Measurements from ENCODE around the gene DGKZ. TPM values are rescaled to one million over a fixed set of nuclear protein-coding genes. Genes with fewer than 3 reads are reported as not detected.
A peak's percentile ranks its signal among the peaks of the same experiment; 100 is the strongest.

The DGKZ gene
- total and polyA plus RNA-seq, 8 donors: 24.0 to 405 (median 61.7) TPM

DNA sequence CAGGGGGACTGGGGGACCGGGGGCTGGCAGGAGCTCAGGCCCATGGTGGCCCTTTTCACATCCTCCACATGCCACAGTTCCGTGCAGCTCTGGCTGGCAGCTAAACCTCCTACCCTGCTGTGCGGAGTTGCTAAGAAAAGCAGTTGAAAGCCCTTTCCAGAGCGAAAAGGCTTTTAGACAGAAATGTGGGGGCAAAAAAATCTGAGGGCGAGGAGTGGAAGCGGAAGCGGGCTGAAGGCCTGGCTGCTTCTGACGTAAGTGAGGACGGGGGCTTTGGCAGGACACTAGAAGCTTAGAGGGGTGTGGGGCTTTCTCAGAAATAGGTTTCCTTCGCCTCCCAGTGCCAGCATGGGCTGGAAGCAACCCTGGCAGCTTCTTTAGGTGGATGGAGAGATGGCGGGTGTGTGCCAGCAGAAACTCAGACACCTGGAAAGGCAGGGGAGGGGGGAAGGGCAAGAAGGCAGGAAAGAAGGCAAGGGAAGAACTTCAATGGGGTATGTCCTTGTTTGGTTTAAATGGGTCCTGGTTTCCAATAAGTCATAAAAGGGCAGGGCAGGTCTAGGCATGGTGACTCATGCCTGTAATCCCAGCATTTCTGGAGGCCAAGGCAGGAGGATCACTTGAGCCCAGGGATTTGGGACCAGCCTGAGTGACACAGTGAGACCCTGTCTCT lies 11.2 kb upstream of the DGKZ start:
- intact Hi-C loops (cut with DNase I; ENCODE audit: low total_unique reads): no loop called here
- no peak for TF ChIP-seq EP300 (IDR thresholded peaks at IDR 0.05)
- TF ChIP-seq, protein P1, sequence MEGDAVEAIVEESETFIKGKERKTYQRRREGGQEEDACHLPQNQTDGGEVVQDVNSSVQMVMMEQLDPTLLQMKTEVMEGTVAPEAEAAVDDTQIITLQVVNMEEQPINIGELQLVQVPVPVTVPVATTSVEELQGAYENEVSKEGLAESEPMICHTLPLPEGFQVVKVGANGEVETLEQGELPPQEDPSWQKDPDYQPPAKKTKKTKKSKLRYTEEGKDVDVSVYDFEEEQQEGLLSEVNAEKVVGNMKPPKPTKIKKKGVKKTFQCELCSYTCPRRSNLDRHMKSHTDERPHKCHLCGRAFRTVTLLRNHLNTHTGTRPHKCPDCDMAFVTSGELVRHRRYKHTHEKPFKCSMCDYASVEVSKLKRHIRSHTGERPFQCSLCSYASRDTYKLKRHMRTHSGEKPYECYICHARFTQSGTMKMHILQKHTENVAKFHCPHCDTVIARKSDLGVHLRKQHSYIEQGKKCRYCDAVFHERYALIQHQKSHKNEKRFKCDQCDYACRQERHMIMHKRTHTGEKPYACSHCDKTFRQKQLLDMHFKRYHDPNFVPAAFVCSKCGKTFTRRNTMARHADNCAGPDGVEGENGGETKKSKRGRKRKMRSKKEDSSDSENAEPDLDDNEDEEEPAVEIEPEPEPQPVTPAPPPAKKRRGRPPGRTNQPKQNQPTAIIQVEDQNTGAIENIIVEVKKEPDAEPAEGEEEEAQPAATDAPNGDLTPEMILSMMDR (IDR thresholded peaks at IDR 0.05): no peak
- TF ChIP-seq POLR2AphosphoS5 (IDR thresholded peaks at IDR 0.05): no peak
- TF ChIP-seq POLR2A (IDR thresholded peaks at IDR 0.05): no peak
- H3K4me3 ChIP-seq: no peak overlapping the region
- DNase-seq: no peak
- H3K27ac ChIP-seq: no peak overlapping the region
- 84 to 95% (median 94%) methylated on average over 11 of the region's 11 CpGs for WGBS, 5 donors
- peaks cover 26 to 52% (median 32%) of the 10 kb centered on the region in 4 donors for H3K4me1 ChIP-seq
- H3K36me3 ChIP-seq: no peaks in the 10 kb centered on the region
- H3K9me3 ChIP-seq: no peaks in the 10 kb centered on the region
- peaks cover 0 to 37% (median 34%) of the 10 kb centered on the region in 3 donors for H3K27me3 ChIP-seq

DNA sequence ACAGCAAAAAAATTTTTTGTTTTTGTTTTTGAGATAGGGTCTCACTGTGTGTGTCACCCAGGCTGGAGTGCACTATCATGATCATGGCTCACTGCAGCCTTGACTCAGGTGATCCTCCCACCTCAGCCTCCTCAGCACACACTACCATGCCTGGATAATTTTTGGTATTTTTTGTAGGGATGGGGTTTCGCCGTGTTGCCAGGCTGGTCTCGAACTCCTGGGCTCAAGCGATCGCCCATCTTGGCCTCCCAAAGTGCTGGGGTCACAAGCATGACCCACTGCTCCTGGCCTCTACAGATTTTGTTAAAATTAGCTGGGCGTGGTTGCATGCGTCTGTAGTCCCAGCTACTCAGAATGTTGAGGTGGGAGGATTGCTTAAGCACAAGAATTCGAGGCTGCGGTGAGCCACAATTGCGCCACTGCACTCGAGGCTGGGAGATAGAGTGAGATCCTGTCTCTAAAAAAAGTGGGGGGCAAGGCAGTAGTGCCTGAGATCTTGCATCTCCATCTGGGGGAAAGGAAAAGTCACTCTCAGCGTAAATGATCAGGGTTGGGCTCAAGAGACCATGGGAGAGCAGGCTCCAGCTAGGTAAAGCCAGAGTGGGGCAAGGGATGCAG lies 10.6 kb upstream of the DGKZ start:
- H3K27me3 ChIP-seq: peaks cover 0 to 31% (median 29%) of the 10 kb centered on the region in 3 donors
- no peaks in the 10 kb centered on the region for H3K9me3 ChIP-seq
- TF ChIP-seq, protein P1 (IDR thresholded peaks at IDR 0.05): no peak
- TF ChIP-seq POLR2A (IDR thresholded peaks at IDR 0.05) (no peak), EP300 (IDR thresholded peaks at IDR 0.05) (no peak), POLR2AphosphoS5 (IDR thresholded peaks at IDR 0.05) (no peak)
- 85 to 91% (median 86%) methylated on average over 12 of the region's 12 CpGs for WGBS, 5 donors
- H3K4me1 ChIP-seq: peaks cover 26 to 53% (median 32%) of the 10 kb centered on the region in 4 donors
- no peaks in the 10 kb centered on the region for H3K36me3 ChIP-seq
- DNase-seq: no peak
- intact Hi-C loops (cut with DNase I; ENCODE audit: low total_unique reads): no loop called here
- H3K27ac ChIP-seq: no peak overlapping the region
- no peak overlapping the region for H3K4me3 ChIP-seq

DNA sequence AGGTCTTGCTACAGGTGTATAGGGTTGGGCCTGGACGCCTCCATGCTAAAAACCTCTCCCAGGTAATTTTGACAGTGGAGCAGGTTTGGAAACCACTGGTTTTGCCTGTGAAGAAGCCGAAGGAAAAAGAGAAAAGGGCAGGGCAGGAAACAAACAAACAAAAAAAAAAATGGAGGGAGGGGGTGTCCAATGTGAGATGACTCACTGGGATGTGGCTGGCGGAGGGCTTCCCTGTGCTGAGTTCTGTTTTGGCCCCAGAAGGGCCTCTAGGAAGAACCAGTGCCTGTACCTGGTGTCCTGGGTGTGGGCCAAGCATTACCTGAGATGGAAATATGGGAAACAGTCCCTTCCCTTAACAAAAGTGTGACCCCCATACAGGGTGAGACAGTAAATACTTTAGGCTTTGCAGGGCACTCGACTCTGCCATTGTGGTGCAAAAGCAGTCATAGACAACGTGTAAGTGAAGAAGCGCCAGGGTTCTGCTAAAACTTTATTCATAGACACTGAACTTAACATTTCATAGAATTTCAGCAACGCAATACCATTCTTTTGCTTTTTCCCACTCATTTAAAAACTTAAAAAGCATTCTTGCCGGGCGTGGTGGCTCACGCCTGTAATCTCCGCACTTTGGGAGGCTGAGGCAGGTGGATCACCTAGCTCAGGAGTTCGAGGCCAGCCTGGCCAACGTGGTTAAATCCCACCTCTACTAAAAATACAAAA lies 9.5 kb upstream of the DGKZ start:
- intact Hi-C loops (cut with DNase I; ENCODE audit: low total_unique reads): no loop called here
- TF ChIP-seq POLR2A (IDR thresholded peaks at IDR 0.05): no peak
- no peak for TF ChIP-seq POLR2AphosphoS5 (IDR thresholded peaks at IDR 0.05)
- no peak for TF ChIP-seq EP300 (IDR thresholded peaks at IDR 0.05)
- TF ChIP-seq, protein P1 (IDR thresholded peaks at IDR 0.05): no peak
- peaks cover 22 to 55% (median 32%) of the 10 kb centered on the region in 4 donors for H3K4me1 ChIP-seq
- WGBS, 5 donors: 88 to 92% (median 90%) methylated on average over 13 of the region's 13 CpGs
- H3K27me3 ChIP-seq: peaks cover 0 to 19% (median 18%) of the 10 kb centered on the region in 3 donors
- H3K9me3 ChIP-seq: no peaks in the 10 kb centered on the region
- no peak overlapping the region for H3K27ac ChIP-seq
- H3K36me3 ChIP-seq: no peaks in the 10 kb centered on the region
- no peak overlapping the region for H3K4me3 ChIP-seq
- no peak for DNase-seq

DNA sequence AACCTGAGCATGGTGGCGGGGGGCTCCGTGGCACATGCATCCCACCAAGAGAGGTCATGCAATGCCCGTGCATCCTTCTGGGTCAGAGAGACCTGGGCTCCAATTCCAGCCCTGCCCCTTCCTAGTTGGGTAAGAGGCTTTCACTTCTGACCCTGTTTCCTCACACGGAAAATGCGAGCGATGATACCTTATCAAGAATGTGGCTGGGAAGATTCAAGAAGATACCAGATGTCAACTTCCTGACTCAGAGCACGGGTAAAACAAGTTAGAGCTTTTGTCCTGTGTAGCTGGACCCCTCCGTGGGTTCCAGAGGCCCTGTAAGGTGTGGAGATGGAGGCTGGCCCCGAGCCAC lies 8.7 kb upstream of the DGKZ start:
- TF ChIP-seq, protein P1 (IDR thresholded peaks at IDR 0.05): no peak
- TF ChIP-seq EP300 (IDR thresholded peaks at IDR 0.05): no peak
- no peak for TF ChIP-seq POLR2A (IDR thresholded peaks at IDR 0.05)
- no peak for TF ChIP-seq POLR2AphosphoS5 (IDR thresholded peaks at IDR 0.05)
- intact Hi-C loops (cut with DNase I; ENCODE audit: low total_unique reads): no loop called here
- peak overlapping the region in 4 of 5 donors; percentile 49 to 62 (median 52) for H3K27ac ChIP-seq
- peaks cover 14 to 47% (median 25%) of the 10 kb centered on the region in 4 donors for H3K4me1 ChIP-seq
- DNase-seq: no peak
- WGBS, 5 donors: 34 to 46% (median 42%) methylated on average over 9 of the region's 9 CpGs
- peaks cover 0 to 11% (median 10%) of the 10 kb centered on the region in 3 donors for H3K27me3 ChIP-seq
- no peaks in the 10 kb centered on the region for H3K36me3 ChIP-seq
- H3K9me3 ChIP-seq: no peaks in the 10 kb centered on the region
- H3K4me3 ChIP-seq: peak overlapping the region in 3 of 4 donors; percentile 5 to 23 (median 11)

Measured in stomach (tissue), 9 donors.